Activated CD4-positive, alpha-beta T cell treated with anti-CD3 and anti-CD28 coated beads, Interleukin-10, Interleukin-2, amounts not matched to agents 100 ng/mL and 50 ng/mL, durations not matched to agents 16 hours and 8 hours (primary cell): Measurements from ENCODE around the gene CHN2.
"Not testable (repeated sequence)": the region's sequence is repeated elsewhere in the genome, so short reads cannot be mapped to it uniquely, and the experiment has no call there.

Experiments used
- DNase-seq: peaks from one replicate; pipeline ENCODE4 v3.0.0-alpha.2; 2020

The CHN2 gene

DNA sequence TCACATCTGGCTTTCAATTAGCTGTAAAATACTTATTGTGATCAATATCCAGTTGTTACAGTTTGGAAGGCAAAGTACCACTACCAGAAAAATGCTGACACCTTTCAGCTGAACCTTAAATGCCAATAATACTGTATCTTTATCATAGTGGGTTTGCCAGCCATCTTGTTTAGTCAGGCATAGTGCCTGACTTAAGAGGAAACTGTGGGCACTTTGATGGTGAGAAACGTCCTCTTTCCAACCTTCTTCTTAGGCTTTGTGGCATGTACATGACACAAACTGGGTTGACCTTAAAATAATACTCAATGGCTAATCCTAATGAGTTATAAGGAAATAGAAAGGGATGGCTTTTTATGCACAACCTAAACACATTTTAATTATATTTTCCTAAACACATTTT, 316.8 kb downstream of the CHN2 start:
- no peak for DNase-seq

DNA sequence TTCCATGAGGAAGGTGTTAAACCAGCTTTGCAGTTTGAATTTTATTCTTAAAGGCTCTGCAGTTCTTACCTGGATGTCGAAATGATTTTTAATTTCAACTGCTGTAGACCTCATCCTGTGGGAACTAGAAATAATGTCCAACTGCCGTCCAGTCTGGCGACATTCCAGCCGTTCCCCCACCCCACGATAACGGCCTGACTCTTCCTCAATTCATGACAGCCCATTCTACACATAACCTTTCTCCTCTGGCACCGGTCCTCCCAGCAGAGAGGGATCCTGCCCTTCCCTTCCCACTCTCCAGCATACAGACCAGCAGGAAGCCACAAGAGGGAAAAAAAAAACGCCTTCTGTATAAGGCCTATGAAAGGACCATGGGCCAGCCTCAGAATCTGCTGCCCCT, 317.3 kb downstream of the CHN2 start:
- no peak for DNase-seq

DNA sequence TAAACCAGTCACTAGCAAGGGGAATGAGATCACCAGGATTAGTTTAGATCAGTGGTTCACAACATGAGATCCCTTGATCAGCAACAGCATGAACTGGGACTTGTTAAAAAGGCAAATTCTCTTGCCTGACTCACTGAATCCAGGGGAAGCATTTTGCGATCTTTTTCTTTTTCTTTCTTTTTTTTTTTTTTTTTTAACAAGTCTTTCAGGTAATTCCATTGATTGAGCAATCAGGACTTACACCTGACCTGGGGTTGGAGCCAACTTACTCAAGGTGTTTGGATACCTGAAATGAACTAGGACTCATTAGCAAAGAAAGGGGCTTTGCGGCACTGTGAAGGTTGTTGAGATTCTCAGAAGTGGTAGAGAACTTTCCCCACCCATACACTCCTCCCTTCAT, 321.9 kb downstream of the CHN2 start:
- DNase-seq, result no peak

DNA sequence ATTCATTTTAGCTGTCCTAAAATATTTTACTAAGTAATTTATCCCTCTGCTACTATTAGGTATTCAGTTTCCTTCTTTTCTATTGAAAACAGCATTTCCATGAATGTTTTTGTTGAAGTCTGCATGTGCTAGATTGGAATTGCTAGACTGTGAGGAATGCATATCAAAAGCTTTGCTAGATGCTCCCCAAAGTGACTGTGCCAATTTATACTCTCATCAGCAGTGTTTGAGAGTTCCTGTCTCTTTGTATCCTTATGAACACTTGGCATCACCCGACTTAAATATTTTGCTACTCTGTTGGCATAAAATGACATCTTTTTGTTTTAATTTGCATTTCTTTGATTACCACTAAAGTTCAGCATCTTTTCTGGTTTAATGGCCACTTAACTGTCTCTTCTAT, 324.0 kb downstream of the CHN2 start:
- DNase-seq, result no peak

DNA sequence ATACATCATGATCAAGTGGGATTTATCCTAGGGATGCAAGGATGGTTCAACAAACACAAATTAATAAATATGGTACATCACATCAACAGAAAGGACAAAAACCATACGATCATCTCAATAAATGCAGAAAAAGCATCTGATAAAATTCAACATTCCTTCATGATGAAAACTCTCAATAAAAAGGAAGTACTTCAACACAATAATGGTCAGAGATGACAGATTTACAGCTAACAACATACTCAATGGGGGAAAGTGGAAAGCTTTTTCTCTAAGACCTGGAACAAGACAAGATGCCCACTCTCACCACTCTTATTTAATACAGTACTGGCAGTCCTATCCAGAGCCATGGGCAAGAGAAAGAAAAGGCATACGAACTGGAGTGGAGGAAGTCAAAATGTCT, 329.2 kb downstream of the CHN2 start:
- DNase-seq, result no peak

DNA sequence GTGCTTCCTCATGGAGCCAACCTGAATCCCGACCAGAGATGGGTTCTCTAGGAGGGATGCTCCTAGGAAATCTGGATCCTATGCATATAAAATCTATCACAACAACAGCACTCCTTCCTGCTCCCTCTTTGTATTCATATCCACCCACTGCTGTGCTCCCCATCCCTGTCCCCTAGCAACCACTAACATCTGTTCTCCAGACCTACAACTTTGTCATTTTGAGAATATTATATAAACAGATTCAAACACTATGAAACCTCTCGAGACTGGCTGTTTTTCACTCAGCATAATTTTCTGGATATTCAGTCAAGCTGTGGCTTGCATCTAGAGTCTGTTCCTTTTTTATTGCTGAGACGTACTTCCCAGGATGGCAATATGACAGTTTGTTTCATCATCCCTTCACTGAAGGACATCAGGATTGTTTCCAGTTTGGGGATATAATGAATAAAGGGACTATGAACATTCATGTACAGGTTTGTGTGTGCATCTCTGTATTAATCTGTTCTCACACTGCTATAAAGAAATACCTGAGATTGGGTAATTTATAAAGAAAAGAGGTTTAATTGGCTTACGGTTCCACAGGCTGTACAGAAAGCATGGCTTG, 333.0 kb downstream of the CHN2 start:
- DNase-seq, result no peak

DNA sequence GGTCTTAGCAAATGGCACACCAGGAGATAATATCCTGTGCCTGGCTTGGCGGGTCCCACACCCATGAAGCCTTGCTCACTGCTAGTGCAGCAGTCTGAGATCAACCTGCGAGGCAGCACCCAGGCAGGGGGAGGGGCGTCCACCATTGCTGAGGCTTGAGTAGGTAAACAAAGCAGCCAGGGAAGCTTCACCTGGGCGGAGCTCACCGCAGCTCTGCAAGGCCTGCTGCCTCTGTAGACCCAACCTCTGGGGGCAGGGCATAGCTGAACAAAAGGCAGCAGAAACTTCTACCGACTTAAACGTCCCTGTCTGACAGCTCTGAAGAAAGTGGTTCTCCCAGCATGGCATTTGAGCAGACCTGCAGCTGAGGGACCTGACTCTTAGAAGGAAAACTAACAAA, 334.0 kb downstream of the CHN2 start:
- not testable (repeated sequence) for DNase-seq
